SH-SY5Y (cell line): Measurements from ENCODE around the gene PCDH9.

Source experiments
- GATA2 ChIP-seq: IDR thresholded peaks from 2 replicates; pipeline ENCODE4 v1.6.1; 2011; ENCODE audit warnings: mild to moderate bottlenecking, low read depth, low read length
- GATA3 ChIP-seq: IDR thresholded peaks from 2 replicates; pipeline ENCODE4 v1.6.1; 2011; ENCODE audit warnings: low read depth, mild to moderate bottlenecking, low read length, moderate library complexity

Gene PCDH9

DNA sequence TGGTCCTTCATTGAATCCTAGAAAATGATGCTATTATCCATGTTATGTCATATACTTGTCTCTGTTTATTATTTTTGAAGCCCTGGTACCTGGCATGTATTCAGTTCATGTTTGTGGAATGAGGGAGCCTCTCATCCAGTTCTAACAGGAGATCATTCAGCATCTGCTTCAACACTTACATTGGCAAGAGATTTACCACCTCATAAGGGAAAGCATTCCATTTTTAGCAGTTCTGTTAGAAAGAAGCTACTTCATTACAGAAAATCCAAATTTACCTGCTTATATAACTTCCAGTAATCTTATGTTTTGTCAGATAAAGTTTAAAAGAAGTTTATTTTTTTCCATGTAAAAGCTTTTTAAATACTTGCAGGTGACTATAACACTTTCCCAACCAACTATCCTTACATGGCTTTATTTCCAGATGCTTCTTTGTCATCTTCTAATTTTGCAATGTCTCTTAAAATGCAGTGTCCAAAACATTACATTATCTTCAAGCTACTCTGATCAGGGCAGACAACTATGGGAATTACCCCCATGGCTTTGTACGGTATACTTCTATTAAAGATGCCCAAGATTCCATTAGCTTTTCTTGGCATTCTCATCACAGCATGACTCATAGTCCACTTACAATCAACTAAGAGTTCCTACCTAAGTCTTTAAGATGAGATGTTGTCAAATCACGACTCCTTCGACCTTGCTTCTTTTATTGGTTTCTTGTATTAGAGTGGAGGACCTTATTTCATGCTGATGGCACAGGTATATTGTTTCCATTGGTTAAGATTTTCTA lies 262.1 kb downstream of the PCDH9 start:
- TF ChIP-seq GATA3, result no peak
- TF ChIP-seq GATA2, result no peak

DNA sequence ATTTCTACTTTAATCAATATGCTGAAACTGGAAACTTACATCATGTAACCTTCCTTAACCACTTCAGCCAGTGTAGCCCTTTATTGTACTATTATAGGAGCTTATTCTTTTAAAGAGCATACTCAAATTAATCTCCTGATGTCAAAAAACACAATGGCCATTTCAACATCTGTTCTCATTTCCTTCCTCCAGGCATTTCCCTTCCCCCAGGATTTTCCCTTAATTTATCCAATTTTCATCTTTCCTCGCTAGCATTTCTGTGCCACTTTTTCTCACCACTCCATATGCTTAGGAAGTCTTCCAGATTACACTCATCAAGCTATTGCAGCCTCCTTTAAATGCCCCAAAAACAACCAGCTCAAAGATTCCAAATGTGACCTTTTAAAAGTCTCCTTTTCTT lies 265.0 kb downstream of the PCDH9 start:
- TF ChIP-seq GATA2 (no peak), GATA3 (no peak)

DNA sequence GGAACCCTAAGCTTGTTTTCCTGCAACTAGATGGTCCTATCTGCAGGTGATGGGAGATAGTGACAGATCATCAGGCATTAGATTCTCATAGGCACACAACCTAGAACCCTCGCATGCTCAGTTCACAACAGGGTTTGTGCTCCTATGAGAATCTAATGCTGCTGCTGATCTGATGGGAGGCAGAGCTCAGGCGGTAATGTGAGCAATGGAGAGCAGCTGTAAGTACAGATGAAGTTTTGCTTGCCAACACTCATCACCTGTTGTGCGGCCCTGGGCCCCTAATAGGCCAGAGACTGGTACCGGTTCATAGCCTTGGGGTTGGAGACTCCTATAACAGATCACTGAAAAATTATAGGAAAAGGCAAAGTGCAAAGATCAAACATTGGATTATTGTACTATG lies 267.2 kb downstream of the PCDH9 start:
- TF ChIP-seq GATA3 (no peak), GATA2 (no peak)

DNA sequence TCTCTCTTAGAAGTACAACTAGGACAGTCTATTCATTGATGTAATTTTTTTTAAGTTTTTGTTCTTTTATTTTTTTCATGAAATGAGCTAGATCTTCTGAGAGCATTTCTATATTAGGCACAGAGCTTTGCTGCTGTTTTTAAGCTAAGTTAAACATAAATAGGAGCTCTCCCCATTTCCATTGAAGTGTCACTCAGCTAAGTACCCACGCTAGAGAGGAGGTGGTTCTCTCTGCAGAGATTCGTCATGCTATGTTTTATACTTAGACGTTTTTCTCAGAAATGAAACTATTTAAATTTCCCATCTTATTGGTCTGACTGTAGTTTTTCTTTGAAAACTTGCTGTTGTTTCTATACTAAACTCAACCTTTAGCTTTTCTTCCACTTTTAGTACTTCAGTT lies 271.5 kb downstream of the PCDH9 start:
- no peak for TF ChIP-seq GATA2
- no peak for TF ChIP-seq GATA3

DNA sequence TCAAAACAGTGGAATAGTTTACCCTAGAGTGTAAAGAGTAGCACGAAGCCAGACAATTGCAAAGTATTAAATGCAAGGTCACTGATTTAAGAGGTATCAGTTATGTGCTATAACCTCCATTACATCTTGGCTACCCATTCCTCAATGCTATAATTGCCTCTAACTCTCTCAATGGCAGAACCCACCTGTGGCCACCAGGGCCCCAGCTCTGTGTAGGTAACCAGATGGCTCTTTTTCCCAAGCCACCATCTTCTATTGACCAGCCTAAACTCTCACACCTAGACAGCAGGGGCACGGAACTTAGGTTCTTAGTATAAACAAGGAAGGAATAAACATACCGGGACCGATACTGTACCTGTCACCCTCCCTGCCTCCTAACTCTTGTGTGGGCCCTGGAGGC lies 277.6 kb downstream of the PCDH9 start:
- TF ChIP-seq GATA3, result no peak
- TF ChIP-seq GATA2, result no peak

DNA sequence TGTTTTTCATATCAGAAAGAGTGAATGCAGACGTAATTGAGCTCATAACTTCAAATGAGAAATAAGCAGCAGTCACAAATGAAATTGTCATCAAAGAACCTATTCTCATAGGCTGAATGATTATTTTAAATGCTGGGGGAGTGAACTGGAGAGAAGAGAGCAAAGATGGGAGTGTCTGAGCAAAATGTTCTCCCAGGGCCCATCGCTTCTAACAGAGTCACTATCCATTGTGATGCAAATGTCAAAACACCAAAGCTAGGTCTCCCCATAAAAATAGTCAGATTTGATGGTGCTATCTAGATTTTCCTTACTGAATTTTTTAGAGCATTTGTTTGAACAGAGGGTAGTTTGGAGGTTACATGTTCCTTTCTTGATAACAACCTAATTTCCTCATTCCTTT lies 278.7 kb downstream of the PCDH9 start:
- TF ChIP-seq GATA2, result no peak
- no peak for TF ChIP-seq GATA3

DNA sequence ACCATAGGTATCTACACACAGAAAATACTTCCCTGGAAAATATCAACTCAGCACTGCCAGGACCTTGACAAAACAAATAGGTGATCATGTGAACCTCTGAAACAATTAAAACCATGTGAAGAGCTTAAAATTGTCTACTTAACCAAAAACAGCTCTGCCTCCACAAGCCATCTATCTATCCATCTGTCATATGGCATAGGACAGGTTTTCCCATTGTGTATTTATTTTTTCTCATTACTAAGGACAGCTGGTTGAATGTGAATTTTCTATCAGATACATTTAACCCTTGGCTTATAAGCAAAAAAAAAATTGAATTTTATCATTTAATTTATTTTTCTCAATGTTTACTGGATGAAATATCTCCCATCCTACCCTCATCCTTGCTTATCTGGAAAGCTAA lies 279.5 kb downstream of the PCDH9 start:
- TF ChIP-seq GATA3, result no peak
- TF ChIP-seq GATA2, result peak; percentile 46

DNA sequence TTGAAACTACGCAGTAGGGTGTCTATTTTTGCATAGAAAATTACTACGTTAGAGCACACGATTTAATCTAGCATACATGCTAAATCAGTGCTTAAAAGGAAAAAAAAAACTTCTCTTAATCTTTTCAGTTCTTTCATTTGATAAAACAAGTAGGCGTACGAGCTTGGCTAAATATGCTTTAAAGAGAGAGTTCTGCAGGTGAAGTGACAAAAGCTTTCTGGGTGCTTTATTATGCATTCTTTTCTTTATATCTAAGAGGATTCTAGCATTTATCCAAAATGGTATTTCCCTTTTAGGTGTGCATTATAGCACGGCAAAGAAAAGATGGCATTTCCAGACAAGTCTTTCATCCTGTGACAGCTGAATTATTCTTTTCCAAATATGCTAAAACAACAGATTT lies 281.2 kb downstream of the PCDH9 start:
- no peak for TF ChIP-seq GATA2
- no peak for TF ChIP-seq GATA3

DNA sequence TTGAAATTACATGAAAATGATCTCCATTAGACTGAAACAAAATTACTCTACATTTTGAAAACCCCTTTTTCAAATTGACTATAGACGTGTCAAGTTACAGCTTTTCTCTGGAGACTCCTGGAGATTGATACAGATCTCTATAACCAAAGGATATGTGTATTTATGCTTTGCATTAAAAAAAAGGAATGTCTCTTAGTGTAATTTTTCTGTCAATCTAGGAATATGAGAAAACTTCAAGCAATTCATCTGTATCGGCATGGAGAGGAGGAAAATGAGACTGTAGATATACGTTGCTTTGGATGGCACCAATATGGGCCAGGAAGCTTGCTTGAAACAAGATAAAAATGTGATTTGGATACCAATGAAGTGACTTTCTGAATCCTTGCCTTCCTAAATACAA lies 286.6 kb downstream of the PCDH9 start:
- no peak for TF ChIP-seq GATA2
- TF ChIP-seq GATA3, result no peak

DNA sequence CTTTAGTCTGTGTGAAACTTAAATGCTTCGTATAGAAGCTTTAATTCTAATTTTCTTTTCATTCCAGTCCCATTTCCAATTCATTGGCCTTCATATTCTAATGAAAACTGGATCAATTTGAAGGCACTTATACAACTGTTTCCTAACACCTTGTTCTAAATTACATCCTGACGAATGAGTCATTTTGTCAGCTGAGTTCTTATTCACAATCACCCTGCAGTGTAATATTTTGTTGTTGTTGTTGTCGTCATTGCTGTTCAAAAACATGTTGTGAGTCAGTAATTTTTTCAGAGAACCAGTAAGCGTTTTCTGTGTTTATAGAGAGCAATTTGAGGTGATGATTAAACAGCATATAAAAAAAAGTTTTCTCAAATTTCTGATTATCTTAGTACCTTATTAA lies 290.0 kb downstream of the PCDH9 start:
- TF ChIP-seq GATA3 (no peak), GATA2 (no peak)

DNA sequence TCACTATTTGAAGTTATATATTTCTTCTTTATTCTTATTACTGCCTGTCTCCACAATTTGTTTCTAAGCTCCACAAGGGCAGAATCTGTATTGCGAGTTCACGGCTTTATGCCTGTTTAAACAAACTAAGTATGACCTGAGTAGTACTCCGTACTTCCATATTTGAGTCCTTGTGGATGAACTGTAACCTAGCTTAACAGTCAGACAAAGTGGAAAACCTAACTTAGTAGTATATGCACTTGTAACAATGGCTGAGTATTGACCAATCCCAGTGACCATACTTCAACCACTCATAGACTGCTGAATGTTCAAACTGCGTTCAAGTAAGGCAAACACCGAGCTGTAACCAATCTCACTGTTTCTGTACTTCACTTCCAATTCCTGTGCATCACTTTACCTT lies 292.7 kb downstream of the PCDH9 start:
- no peak for TF ChIP-seq GATA3
- TF ChIP-seq GATA2, result no peak

DNA sequence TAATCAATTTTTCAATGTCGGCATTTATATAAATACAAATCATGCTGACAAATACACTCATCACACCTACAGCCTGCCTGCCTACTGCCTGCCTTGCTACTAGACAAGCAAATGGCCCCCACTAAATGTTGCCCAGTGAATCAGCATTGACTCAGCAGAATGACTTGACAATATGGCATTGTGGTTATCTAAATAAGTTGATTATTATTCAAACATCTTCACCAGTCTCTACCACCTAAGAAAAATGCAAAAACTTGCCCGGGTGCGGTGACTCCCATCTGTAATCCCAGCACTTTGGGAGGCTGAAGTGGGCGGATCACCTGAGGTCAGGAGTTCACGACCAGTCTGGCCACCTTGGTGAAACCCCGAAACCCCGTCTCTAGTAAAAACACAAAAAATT lies 296.1 kb downstream of the PCDH9 start:
- TF ChIP-seq GATA3 (no peak), GATA2 (no peak)

DNA sequence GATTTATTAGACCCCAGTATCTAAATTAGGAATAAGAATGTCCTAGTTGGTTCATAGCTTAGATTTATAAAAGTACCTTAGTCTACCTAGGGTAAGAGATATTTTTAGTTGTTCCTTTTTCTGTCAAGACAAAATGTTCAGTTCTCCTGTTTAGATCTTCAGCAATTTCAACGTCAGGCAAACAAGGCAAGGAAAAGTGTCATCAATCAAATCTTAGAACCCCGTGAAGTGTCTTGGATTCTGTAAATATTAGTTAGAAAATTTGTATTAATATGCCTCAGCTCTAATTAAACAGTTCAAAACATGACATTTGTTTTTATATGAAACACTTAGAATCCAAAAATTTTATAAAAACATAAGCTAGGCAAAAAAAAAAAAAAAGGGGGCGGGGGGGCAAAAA lies 296.6 kb downstream of the PCDH9 start:
- no peak for TF ChIP-seq GATA3

DNA sequence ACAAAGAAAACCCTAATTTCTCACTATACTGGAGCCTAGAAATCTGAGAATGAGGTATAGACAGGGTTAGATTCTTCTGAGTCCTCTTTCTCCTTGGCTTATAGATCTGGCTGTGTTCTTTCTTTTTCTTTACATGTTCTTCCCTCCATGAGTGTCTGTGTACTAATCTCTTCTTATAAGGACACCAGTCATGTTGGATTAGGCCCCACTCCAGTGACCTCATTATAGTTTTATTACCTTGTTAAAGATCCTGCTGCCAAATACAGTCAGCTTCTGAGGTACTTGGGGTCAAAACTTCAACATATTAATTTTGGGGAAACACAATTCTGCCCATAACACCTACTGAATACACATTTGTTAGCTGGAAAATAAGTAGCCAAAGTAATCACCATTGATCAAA lies 302.6 kb downstream of the PCDH9 start:
- no peak for TF ChIP-seq GATA3
- TF ChIP-seq GATA2, result no peak

DNA sequence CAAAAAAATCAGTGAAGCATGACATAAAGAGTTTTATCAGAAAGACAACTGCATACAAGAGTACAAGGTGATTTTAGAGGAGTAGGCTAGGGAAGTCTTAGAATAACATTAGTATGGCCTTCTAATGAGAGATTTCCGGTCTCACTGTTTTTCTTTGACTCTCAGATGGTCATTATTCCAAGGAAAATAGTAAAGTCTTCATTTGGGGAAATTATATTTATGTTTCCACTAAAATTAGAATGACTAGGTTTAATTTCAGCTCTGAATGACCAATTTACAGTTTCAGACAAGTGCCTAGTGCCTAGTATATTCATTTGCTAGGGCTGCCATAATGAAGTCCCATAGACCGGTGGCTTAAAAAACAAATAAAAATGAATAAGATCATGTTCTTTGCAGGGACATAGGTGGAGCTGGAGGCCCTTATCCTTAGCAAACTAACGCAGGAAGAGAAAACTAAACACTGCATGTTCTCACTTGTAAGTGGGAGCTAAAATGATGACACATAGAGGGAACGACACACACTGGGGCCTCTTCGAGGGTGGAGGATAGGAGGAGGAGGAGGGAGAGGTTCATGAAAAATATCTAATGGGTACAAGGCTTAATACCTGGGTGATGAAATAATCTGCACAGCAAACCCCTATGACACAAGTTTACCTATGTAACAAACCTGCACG lies 303.1 kb downstream of the PCDH9 start:
- TF ChIP-seq GATA2 (no peak), GATA3 (no peak)

DNA sequence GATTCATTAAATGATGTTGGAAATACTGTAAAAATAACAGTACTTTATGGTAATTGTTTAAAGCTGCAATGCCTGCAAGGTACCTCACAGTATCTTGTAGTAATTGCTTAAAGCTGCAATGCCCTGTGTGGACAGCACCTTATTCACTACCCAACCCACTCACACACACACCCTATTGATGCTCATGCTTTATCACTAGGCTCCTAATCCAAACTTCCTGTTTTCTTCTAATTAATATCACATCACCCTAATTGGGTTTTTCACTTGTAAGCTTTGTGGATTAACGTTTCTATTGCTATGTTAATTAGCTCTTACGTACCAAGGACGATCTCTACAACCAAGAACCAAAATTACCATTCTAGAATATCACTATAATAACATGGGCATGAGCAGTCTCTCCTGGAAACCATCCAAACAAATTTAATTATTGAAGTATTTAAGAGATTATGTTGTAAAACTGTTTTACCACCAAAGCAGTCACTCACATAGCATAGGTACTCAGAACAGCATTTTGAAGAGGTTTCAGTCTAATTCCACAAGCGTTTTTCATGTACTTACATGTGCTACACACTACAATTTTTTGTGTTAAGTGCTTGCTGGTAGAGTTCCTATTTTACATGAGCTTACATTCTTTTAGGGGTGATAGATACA lies 303.8 kb downstream of the PCDH9 start:
- TF ChIP-seq GATA2, result no peak
- TF ChIP-seq GATA3, result no peak
